BLaER1 (cell line): ENCODE measurements around the gene ERCC5.

Source experiments
- H3K27ac ChIP-seq: shearing (Covaris generic); formaldehyde crosslinking; 2 replicates; pipeline ENCODE4 v1.8.1; 2022
- H3K27me3 ChIP-seq: shearing (Covaris generic); formaldehyde crosslinking; 2 replicates; pipeline ENCODE4 v1.8.1; 2022
- H3K36me3 ChIP-seq: shearing (Covaris generic); formaldehyde crosslinking; 2 replicates; pipeline ENCODE4 v1.8.1; 2022
- H3K4me1 ChIP-seq: shearing (Covaris generic); formaldehyde crosslinking; 2 replicates; pipeline ENCODE4 v1.8.1; 2022
- H3K4me2 ChIP-seq: shearing (Covaris generic); formaldehyde crosslinking; 2 replicates; pipeline ENCODE4 v1.8.1; 2022
- H3K4me3 ChIP-seq: shearing (Covaris generic); formaldehyde crosslinking; 2 replicates; pipeline ENCODE4 v1.8.1; 2022
- H3K9ac ChIP-seq: shearing (Covaris generic); formaldehyde crosslinking; 2 replicates; pipeline ENCODE4 v1.8.1; 2022
- H3K9me3 ChIP-seq: shearing (Covaris generic); formaldehyde crosslinking; 2 replicates; pipeline ENCODE4 v1.8.1; 2022
- H4K20me1 ChIP-seq: shearing (Covaris generic); formaldehyde crosslinking; 2 replicates; pipeline ENCODE4 v1.8.1; 2022
- Cebpa-rat ChIP-seq: shearing (Covaris generic); IDR thresholded peaks from 2 replicates; pipeline ENCODE4 v1.8.1; 2022

ERCC5 gene

DNA sequence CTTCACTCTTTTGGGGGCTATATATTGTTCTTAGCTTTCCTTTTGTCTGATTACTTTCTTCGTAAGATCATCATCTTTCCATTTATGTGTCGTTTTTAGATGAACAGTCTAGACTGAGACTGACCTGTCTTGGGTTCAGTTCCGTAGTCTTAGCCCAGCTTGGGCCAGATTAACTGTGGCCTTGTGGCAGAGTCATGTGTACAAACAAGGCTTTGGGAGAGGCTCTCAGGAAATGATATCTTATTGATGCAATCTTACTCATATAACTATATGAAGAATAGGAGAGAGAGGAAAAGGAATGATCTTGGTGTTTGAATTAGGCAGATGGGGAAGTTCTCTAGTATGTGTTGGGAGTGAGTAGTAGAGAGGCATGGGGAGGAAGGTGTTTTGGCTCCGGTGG is 6.8 kb upstream of the ERCC5 start:
- Histone ChIP-seq H3K27me3 (no peaks in the 10 kb centered on the region), H3K4me3 (no peak overlapping the region), H3K36me3 (no peaks in the 10 kb centered on the region), H3K27ac (no peak overlapping the region), H3K4me2 (no peak overlapping the region), H3K9me3 (no peaks in the 10 kb centered on the region), H3K4me1 (no peaks in the 10 kb centered on the region), H3K9ac (no peak overlapping the region), H4K20me1 (no peaks in the 10 kb centered on the region)
- TF ChIP-seq Cebpa-rat: no peak

- no peak overlapping the region for H3K4me3 ChIP-seq
- H3K36me3 ChIP-seq: no peaks in the 10 kb centered on the region
- H4K20me1 ChIP-seq: no peaks in the 10 kb centered on the region
- no peaks in the 10 kb centered on the region for H3K9me3 ChIP-seq
- no peak overlapping the region for H3K27ac ChIP-seq
- H3K27me3 ChIP-seq: no peaks in the 10 kb centered on the region
- H3K4me2 ChIP-seq: no peak overlapping the region
- no peak for TF ChIP-seq Cebpa-rat
- H3K4me1 ChIP-seq: peaks cover 2% of the 10 kb centered on the region
- no peak overlapping the region for H3K9ac ChIP-seq
These were observed 6.4 kb upstream of the ERCC5 start for GRCh38 chr13:102839462-102839861.

DNA sequence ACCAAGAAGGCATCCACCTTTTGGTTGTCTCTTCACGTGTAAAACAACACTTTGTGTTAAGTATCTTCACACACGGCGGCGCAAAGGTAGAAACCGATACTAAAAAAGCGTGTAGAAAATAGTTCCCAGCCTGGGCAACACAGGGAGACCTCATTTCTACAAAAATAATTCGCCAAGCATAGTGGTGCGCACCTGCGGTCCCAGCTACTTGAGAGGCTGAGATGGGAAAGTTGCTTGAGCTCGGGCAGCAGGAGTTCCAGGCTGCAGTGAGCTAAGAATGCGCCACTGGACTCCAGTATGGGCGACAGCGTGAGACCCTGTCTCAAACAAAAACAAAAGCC is 573 bp upstream of the ERCC5 start:
- peaks cover 23% of the 10 kb centered on the region for H4K20me1 ChIP-seq
- TF ChIP-seq Cebpa-rat: no peak
- H3K9ac ChIP-seq: peak overlapping the region; percentile 93
- peak overlapping the region; percentile 94 for H3K27ac ChIP-seq
- H3K36me3 ChIP-seq: no peaks in the 10 kb centered on the region; the same call in 1 of the 2 replicates
- H3K4me2 ChIP-seq: peak overlapping the region; percentile 87
- H3K4me1 ChIP-seq: peaks cover 34% of the 10 kb centered on the region
- no peaks in the 10 kb centered on the region for H3K9me3 ChIP-seq
- H3K4me3 ChIP-seq: peak overlapping the region; percentile 89
- H3K27me3 ChIP-seq: no peaks in the 10 kb centered on the region

- peak; percentile 62 for TF ChIP-seq Cebpa-rat
- Histone ChIP-seq H3K9me3 (no peaks in the 10 kb centered on the region), H3K4me2 (peak overlapping the region; percentile 87), H3K9ac (peak overlapping the region; percentile 93), H3K27me3 (no peaks in the 10 kb centered on the region), H4K20me1 (peaks cover 29% of the 10 kb centered on the region), H3K36me3 (peaks cover 5% of the 10 kb centered on the region; the same call in 1 of the 2 replicates), H3K4me1 (peaks cover 39% of the 10 kb centered on the region), H3K27ac (peak overlapping the region; percentile 94), H3K4me3 (peak overlapping the region; percentile 89)
These were observed 606 bp downstream of the ERCC5 start for GRCh38 chr13:102846261-102847015.

DNA sequence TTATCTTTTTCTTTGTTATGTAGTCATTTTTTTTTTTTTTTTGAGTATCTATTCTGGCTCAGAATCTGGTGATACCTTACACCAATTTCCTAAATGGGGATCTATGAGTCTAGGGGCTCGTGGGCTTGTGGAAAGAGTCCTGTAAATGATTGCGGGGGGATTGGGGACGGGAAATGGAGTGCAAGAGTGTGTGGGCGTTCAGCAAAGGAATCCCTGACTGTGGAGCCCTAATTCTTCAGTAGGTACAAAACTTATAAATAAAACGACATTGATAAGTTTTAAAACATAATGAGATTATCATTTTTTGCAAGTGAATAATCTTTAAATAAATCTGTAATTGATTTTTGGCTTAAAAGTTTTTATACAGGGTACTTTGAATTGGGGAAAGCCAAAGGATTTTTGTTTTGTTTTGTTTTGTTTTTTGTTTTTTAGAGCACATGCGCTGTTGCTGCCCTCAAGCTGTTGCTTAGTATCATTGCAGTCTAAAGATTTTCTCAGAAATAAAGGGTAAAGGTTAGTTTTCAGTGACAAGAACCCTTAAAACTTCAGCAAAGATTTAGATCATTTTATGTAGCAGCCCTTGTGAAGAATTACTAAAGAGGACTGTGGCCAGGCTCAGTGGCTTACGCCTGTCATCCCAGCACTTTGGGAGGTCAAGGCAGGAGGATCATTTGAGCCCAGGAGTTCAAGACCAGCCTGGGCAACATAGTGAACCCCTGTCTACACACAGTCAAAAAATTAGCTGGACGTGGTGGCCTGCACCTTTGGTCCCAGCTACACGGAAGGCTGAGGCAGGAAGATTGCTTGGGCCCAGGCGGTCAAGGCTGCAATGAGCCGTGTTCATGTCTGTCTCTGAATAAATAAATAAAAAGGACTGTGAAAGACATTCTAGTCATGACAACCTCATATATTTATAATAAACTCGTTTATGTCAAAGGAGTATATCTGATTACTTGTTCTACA is 1.7 kb downstream of the ERCC5 start:
- Histone ChIP-seq H4K20me1 (peaks cover 29% of the 10 kb centered on the region), H3K9ac (peak overlapping the region; percentile 93), H3K4me3 (peak overlapping the region; percentile 89), H3K36me3 (peaks cover 7% of the 10 kb centered on the region; the same call in 1 of the 2 replicates), H3K9me3 (no peaks in the 10 kb centered on the region), H3K4me2 (peak overlapping the region; percentile 87), H3K27me3 (no peaks in the 10 kb centered on the region), H3K4me1 (peaks cover 40% of the 10 kb centered on the region), H3K27ac (peak overlapping the region; percentile 94)
- TF ChIP-seq Cebpa-rat: no peak

GRCh38 chr13:102848956-102849355 is 3.1 kb downstream of the ERCC5 start:
- Histone ChIP-seq H3K27ac (no peak overlapping the region), H3K9me3 (no peaks in the 10 kb centered on the region), H3K4me1 (peaks cover 54% of the 10 kb centered on the region), H3K36me3 (peaks cover 19% of the 10 kb centered on the region; the same call in 1 of the 2 replicates), H3K4me3 (no peak overlapping the region), H3K4me2 (no peak overlapping the region), H3K27me3 (no peaks in the 10 kb centered on the region), H4K20me1 (peaks cover 29% of the 10 kb centered on the region), H3K9ac (no peak overlapping the region)
- TF ChIP-seq Cebpa-rat: no peak

DNA sequence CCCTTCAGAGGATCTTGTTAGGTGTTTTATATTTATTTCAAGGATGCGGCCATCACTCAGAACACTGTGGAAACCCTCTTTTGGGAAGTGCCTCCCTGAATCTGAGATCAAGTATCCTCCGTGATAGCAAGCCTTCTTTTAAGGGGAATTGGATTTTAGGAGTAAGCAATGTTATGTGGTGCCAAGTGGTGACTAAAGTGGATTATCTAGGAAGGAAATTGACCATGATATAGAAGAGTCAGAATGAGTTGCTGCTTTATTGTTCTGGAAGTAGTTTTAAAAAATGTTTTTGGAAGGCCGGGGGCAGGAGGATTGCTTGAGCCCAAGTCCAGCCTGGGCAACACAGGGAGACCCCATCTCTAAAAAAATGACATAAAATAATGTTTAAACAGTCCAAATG is 6.7 kb downstream of the ERCC5 start:
- TF ChIP-seq Cebpa-rat: no peak
- H4K20me1 ChIP-seq: peaks cover 48% of the 10 kb centered on the region
- H3K9ac ChIP-seq: no peak overlapping the region
- H3K27me3 ChIP-seq: no peaks in the 10 kb centered on the region
- no peaks in the 10 kb centered on the region for H3K9me3 ChIP-seq
- no peak overlapping the region for H3K4me2 ChIP-seq
- H3K4me1 ChIP-seq: peaks cover 59% of the 10 kb centered on the region
- no peak overlapping the region for H3K27ac ChIP-seq
- H3K4me3 ChIP-seq: no peak overlapping the region
- H3K36me3 ChIP-seq: peaks cover 44% of the 10 kb centered on the region

- H4K20me1 ChIP-seq: peaks cover 36% of the 10 kb centered on the region
- H3K4me3 ChIP-seq: peak overlapping the region; percentile 11; the same call in 1 of the 2 replicates
- H3K9me3 ChIP-seq: no peaks in the 10 kb centered on the region
- peak overlapping the region; percentile 47; the same call in 1 of the 2 replicates for H3K27ac ChIP-seq
- H3K4me1 ChIP-seq: peaks cover 40% of the 10 kb centered on the region
- no peaks in the 10 kb centered on the region for H3K27me3 ChIP-seq
- TF ChIP-seq Cebpa-rat: no peak
- peak overlapping the region; percentile 65 for H3K4me2 ChIP-seq
- H3K9ac ChIP-seq: peak overlapping the region; percentile 38; the same call in 1 of the 2 replicates
- H3K36me3 ChIP-seq: peaks cover 65% of the 10 kb centered on the region
These were observed 8.8 kb downstream of the ERCC5 start for GRCh38 chr13:102854675-102855074.

- Histone ChIP-seq H4K20me1 (peaks cover 23% of the 10 kb centered on the region), H3K27ac (no peak overlapping the region), H3K4me3 (no peak overlapping the region), H3K4me2 (no peak overlapping the region), H3K9ac (no peak overlapping the region), H3K9me3 (no peaks in the 10 kb centered on the region), H3K36me3 (peaks cover 80% of the 10 kb centered on the region), H3K27me3 (no peaks in the 10 kb centered on the region), H3K4me1 (peaks cover 29% of the 10 kb centered on the region)
- TF ChIP-seq Cebpa-rat: no peak
These were observed 10.7 kb downstream of the ERCC5 start for GRCh38 chr13:102856557-102856956.

DNA sequence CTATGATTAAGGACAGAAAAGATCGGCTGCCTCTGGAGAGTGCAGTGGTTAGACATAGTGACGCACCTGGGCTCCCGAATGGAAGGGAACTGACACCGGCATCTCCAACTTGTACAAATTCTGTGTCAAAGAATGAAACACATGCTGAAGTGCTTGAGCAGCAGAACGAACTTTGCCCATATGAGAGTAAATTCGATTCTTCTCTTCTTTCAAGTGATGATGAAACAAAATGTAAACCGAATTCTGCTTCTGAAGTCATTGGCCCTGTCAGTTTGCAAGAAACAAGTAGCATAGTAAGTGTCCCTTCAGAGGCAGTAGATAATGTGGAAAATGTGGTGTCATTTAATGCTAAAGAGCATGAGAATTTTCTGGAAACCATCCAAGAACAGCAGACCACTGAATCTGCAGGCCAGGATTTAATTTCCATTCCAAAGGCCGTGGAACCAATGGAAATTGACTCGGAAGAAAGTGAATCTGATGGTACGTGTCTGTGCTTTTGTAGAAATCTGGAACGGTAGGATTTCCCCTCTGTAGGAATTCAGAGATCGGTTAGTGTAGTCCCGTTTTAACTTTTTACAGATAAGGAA is 16.9 kb downstream of the ERCC5 start:
- no peak overlapping the region for H3K27ac ChIP-seq
- TF ChIP-seq Cebpa-rat: no peak
- no peaks in the 10 kb centered on the region for H3K9me3 ChIP-seq
- H3K36me3 ChIP-seq: peaks cover 100% of the 10 kb centered on the region
- peaks cover 55% of the 10 kb centered on the region for H4K20me1 ChIP-seq
- no peaks in the 10 kb centered on the region for H3K27me3 ChIP-seq
- H3K4me3 ChIP-seq: no peak overlapping the region
- H3K4me1 ChIP-seq: no peaks in the 10 kb centered on the region
- H3K4me2 ChIP-seq: no peak overlapping the region
- H3K9ac ChIP-seq: no peak overlapping the region
